ENCODE measurements around the gene NINJ1. TPM values are rescaled to one million over a fixed set of nuclear protein-coding genes. Genes with fewer than 3 reads are reported as not detected.
A peak's percentile ranks its signal among the peaks of the same experiment; 100 is the strongest.

The NINJ1 gene
- total and polyA plus RNA-seq, 3 donors from 2014 or later, result 99.3 to 152 (median 148) TPM

- no peaks in the 10 kb centered on the region for H3K36me3 ChIP-seq (ENCODE audit: low read depth, missing control alignments)
- TF ChIP-seq, protein P1, sequence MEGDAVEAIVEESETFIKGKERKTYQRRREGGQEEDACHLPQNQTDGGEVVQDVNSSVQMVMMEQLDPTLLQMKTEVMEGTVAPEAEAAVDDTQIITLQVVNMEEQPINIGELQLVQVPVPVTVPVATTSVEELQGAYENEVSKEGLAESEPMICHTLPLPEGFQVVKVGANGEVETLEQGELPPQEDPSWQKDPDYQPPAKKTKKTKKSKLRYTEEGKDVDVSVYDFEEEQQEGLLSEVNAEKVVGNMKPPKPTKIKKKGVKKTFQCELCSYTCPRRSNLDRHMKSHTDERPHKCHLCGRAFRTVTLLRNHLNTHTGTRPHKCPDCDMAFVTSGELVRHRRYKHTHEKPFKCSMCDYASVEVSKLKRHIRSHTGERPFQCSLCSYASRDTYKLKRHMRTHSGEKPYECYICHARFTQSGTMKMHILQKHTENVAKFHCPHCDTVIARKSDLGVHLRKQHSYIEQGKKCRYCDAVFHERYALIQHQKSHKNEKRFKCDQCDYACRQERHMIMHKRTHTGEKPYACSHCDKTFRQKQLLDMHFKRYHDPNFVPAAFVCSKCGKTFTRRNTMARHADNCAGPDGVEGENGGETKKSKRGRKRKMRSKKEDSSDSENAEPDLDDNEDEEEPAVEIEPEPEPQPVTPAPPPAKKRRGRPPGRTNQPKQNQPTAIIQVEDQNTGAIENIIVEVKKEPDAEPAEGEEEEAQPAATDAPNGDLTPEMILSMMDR (IDR thresholded peaks at IDR 0.05), result no peak
- no peak for TF ChIP-seq POLR2A (IDR thresholded peaks at IDR 0.05)
- H3K9me3 ChIP-seq, result no peaks in the 10 kb centered on the region
- no peak for DNase-seq
- 72 to 75% methylated on average over 7 to 14 of the region's 14 CpGs for WGBS, 2 donors
- H3K4me3 ChIP-seq, result peak overlapping the region; percentile 91 to 94
- peak overlapping the region; percentile 96 to 97 for H3K27ac ChIP-seq
- intact Hi-C loops (cut with DNase I; ENCODE audit: low total_unique reads), result no loop called here
- no peaks in the 10 kb centered on the region for H3K27me3 ChIP-seq
- peaks cover 46% of the 10 kb centered on the region for H3K4me1 ChIP-seq
Observed at GRCh38 chr9:93134740-93135444, 841 bp upstream of the NINJ1 start.

GRCh38 chr9:93133681-93134014 is 403 bp downstream of the NINJ1 start:
- WGBS, 2 donors, result 0% methylated on average over 15 of the region's 34 CpGs; no CpG with 5 or more reads in 1 of the 2 donors
- TF ChIP-seq, protein P1 (IDR thresholded peaks at IDR 0.05), result no peak
- TF ChIP-seq POLR2A (IDR thresholded peaks at IDR 0.05), result no peak
- Histone ChIP-seq H3K27ac (peak overlapping the region; percentile 96 to 97), H3K4me3 (peak overlapping the region; percentile 91 to 94), H3K36me3 (ENCODE audit: low read depth, missing control alignments) (no peaks in the 10 kb centered on the region), H3K4me1 (peaks cover 58% of the 10 kb centered on the region), H3K9me3 (no peaks in the 10 kb centered on the region), H3K27me3 (no peaks in the 10 kb centered on the region)
- DNase-seq, result peak; percentile 84
- intact Hi-C loops (cut with DNase I; ENCODE audit: low total_unique reads), result no loop called here

DNA sequence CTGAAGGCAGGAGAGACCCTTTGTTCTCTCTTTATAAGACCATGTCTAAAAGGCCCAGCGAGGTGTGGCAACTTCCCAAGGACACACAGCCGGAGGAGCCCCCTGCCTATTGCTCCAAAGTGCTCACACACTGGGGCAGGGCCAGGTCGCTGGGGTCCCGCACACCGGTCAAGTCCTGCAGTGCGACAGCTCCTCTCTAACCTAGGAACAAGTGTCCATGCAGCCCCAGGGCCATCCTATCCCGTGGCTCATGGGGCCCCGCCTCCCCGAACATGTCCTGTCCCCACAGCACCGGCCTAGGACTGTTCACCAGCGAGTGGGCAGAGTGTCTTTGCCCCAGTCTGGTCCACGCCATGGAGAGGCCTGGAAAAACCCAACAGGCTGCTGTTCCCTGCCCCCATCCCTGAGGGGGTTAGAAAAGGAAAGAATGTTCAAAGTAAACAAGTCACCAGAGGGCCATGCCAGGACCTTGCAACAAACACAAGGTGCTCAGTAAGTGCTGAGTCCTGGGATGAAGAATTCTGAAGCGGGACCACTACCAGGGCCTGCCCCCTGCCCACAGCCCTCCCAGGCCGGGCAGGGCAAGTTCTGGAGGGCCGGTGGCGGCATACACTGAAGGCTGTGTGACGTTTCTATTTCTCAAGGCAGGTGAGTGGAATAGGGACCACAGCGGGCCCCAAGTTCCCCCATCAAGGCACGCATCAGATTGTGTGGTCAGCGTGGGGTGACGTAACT is 938 bp downstream of the NINJ1 start:
- peak; percentile 49 for DNase-seq
- no peaks in the 10 kb centered on the region for H3K27me3 ChIP-seq
- peaks cover 59% of the 10 kb centered on the region for H3K4me1 ChIP-seq
- no peaks in the 10 kb centered on the region for H3K36me3 ChIP-seq (ENCODE audit: low read depth, missing control alignments)
- TF ChIP-seq POLR2A (IDR thresholded peaks at IDR 0.05), result no peak
- TF ChIP-seq, protein P1 (IDR thresholded peaks at IDR 0.05), result no peak
- peak overlapping the region; percentile 96 to 97 for H3K27ac ChIP-seq
- H3K9me3 ChIP-seq, result no peaks in the 10 kb centered on the region
- intact Hi-C loops (cut with DNase I; ENCODE audit: low total_unique reads), result no loop called here
- peak overlapping the region; percentile 91 to 94 for H3K4me3 ChIP-seq
- WGBS, 2 donors, result 6 to 15% methylated on average over 9 to 21 of the region's 21 CpGs

- H3K36me3 ChIP-seq (ENCODE audit: low read depth, missing control alignments), result no peaks in the 10 kb centered on the region
- intact Hi-C loops (cut with DNase I; ENCODE audit: low total_unique reads), result no loop called here
- H3K27me3 ChIP-seq, result no peaks in the 10 kb centered on the region
- no peaks in the 10 kb centered on the region for H3K9me3 ChIP-seq
- 21 to 23% methylated on average over 8 to 9 of the region's 12 CpGs for WGBS, 2 donors
- peak overlapping the region; percentile 91 to 94 for H3K4me3 ChIP-seq
- TF ChIP-seq, protein P1 (IDR thresholded peaks at IDR 0.05), result no peak
- TF ChIP-seq POLR2A (IDR thresholded peaks at IDR 0.05), result no peak
- peaks cover 66% of the 10 kb centered on the region for H3K4me1 ChIP-seq
- H3K27ac ChIP-seq, result peak overlapping the region; percentile 96 to 97
- peak; percentile 91 for DNase-seq
Observed at GRCh38 chr9:93132287-93132927, 1.6 kb downstream of the NINJ1 start.
